ENCODE data around the gene FFAR4. TPM values are rescaled to one million over a fixed set of nuclear protein-coding genes. Genes with fewer than 3 reads are reported as not detected.

Gene FFAR4
- total RNA-seq, 1 donor from 2014 or later = not detected

DNA sequence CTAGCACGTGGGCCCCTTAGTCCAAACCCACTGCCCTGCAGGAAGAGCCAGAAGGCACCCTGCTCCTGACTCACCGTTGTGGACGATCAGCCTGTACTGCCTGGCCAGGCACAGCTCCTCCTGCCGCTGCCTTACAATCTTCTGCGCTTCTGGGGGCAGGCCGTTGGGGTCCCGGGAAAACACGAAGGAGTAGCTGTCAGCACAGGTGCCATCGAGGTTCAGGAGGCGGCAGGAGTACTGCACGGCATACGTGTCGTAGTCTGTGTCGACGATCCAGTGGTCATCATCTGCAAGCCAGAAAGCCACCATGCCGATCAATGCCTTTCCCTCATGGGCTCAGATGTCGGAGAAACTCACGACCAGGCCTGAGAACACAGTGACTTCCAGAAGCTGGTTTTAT, 27.3 kb downstream of the FFAR4 start:
- TF ChIP-seq, protein P1, sequence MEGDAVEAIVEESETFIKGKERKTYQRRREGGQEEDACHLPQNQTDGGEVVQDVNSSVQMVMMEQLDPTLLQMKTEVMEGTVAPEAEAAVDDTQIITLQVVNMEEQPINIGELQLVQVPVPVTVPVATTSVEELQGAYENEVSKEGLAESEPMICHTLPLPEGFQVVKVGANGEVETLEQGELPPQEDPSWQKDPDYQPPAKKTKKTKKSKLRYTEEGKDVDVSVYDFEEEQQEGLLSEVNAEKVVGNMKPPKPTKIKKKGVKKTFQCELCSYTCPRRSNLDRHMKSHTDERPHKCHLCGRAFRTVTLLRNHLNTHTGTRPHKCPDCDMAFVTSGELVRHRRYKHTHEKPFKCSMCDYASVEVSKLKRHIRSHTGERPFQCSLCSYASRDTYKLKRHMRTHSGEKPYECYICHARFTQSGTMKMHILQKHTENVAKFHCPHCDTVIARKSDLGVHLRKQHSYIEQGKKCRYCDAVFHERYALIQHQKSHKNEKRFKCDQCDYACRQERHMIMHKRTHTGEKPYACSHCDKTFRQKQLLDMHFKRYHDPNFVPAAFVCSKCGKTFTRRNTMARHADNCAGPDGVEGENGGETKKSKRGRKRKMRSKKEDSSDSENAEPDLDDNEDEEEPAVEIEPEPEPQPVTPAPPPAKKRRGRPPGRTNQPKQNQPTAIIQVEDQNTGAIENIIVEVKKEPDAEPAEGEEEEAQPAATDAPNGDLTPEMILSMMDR (IDR thresholded peaks at IDR 0.05; ENCODE audit: insufficient read depth, low read length, severe bottlenecking) = no peak
- Histone ChIP-seq H3K27me3 (ENCODE audit: control insufficient read depth, insufficient read depth, low read length) (peaks cover 1% of the 10 kb centered on the region), H3K36me3 (ENCODE audit: control insufficient read depth, insufficient read depth, low read length) (no peaks in the 10 kb centered on the region), H3K4me3 (ENCODE audit: low read depth, low read length) (no peak overlapping the region)
- FAIRE-seq (no peak), DNase-seq (ENCODE audit: low read depth) (no peak)

DNA sequence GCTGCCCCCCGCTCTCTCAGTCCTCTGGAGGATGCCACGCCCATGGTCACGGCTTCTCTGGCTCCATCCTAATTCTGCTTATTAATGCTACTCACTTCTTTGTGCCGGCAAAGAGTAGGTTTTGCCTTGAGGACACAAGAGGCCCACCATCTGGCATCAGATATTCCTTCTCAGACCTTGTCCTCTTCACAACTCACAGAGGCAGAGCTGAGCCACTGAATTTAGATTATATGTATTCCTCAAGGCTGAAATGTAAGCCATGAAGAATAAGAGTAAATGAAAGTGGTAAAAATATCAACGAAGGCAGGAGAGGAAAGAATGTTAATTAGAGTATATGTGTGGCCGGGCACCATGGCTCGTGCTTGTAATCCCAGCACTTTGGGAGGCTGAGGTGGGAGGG, 28.1 kb downstream of the FFAR4 start:
- Histone ChIP-seq H3K36me3 (ENCODE audit: control insufficient read depth, insufficient read depth, low read length) (no peaks in the 10 kb centered on the region), H3K4me3 (ENCODE audit: low read depth, low read length) (no peak overlapping the region), H3K27me3 (ENCODE audit: control insufficient read depth, insufficient read depth, low read length) (peaks cover 1% of the 10 kb centered on the region)
- no peak for FAIRE-seq
- TF ChIP-seq, protein P1 (IDR thresholded peaks at IDR 0.05; ENCODE audit: insufficient read depth, low read length, severe bottlenecking) = no peak
- no peak for DNase-seq (ENCODE audit: low read depth)

DNA sequence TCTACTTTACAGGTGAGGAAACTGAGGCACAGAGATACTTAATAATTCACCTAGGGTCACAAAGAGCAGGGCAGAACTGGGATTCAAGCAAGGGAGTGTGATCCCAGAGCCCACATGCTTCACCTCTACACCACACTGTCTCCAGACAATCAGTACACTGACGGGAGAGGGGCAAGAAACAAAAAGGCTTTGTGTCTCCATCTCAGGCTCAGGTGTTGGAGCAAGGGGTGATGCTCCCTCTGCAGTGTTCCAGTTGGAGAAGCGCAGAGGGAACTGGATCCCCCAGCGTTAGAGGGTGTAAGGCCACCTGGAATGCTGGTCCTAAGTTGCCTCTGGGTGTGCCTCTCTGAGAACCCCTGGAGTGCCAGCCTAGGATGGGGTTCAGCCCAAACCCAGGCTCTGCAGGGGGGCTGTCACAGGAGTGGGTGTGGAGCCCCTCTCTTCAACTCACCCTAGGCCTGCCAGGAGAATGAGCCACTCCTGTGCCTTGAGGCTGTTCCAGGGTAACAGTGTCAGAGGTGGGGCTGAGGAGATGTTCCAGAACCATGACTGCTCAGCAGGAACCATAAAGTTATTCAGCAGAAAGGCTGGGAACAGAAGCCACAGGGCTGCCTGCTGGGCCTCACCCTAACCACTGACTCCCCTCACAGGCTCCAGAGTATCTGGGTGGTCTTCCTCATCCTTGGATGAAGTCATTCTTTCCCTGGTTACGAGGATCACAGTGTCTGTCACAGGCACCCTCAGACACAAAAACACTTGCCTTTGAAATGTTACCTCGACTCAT, 29.1 kb downstream of the FFAR4 start:
- DNase-seq (ENCODE audit: low read depth) (no peak), FAIRE-seq (no peak)
- Histone ChIP-seq H3K27me3 (ENCODE audit: control insufficient read depth, insufficient read depth, low read length) (peaks cover 7% of the 10 kb centered on the region), H3K4me3 (ENCODE audit: low read depth, low read length) (no peak overlapping the region), H3K36me3 (ENCODE audit: control insufficient read depth, insufficient read depth, low read length) (no peaks in the 10 kb centered on the region)
- TF ChIP-seq, protein P1 (IDR thresholded peaks at IDR 0.05; ENCODE audit: insufficient read depth, low read length, severe bottlenecking) = no peak

DNA sequence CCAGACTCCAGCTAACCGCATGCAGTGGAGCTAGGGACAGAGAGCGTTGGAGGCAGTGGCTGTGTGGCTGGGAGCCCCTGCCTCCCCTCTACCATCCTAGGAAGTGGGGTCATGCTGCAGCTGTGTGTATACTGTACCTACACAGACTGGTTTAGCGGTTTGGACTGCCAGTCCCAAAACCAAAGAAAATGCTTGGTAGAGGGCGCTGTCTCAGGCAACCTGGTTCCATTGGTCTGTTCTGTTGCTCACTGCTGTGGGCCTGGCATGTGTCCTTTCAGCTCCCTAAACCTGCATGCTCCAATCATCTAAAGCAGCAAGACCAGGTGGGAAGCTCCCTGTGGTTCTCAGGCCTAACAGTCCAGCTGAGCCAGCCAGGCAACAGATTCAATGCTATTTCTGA, 30.1 kb downstream of the FFAR4 start:
- no peak for FAIRE-seq
- no peak for DNase-seq (ENCODE audit: low read depth)

DNA sequence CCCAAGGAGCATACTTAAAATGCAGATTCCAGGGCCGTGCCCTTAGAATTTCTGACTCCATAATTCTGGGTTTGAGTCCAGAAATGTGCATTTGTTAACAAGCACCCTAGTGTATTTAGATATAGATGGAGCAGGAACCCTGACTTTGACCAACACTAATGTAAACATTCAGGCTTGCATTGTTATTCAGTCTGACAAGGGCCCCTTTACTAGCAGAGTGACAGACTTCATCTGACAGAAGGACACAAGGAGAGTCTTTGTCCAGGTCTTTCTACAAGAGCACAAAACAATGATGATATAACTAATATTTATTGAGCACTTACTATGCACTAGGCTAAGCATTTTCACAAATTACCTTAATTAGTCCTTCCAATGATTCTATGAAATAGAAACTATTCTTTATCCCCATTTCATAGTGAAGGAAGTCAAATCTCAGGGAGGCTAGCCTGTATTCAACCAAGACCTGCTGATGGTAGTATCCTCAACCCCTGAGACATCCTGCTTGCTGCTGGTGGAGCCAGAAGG, 30.7 kb downstream of the FFAR4 start:
- Histone ChIP-seq H3K27me3 (ENCODE audit: control insufficient read depth, insufficient read depth, low read length) (peaks cover 11% of the 10 kb centered on the region), H3K36me3 (ENCODE audit: control insufficient read depth, insufficient read depth, low read length) (no peaks in the 10 kb centered on the region), H3K4me3 (ENCODE audit: low read depth, low read length) (no peak overlapping the region)
- FAIRE-seq = no peak
- no peak for DNase-seq (ENCODE audit: low read depth)
- TF ChIP-seq, protein P1 (IDR thresholded peaks at IDR 0.05; ENCODE audit: insufficient read depth, low read length, severe bottlenecking) = no peak

More for the DNA sequence above, 30.1 kb downstream of the FFAR4 start:
- peaks cover 8% of the 10 kb centered on the region for H3K27me3 ChIP-seq (ENCODE audit: control insufficient read depth, insufficient read depth, low read length)
- no peak overlapping the region for H3K4me3 ChIP-seq (ENCODE audit: low read depth, low read length)
- no peaks in the 10 kb centered on the region for H3K36me3 ChIP-seq (ENCODE audit: control insufficient read depth, insufficient read depth, low read length)
- TF ChIP-seq, protein P1 (IDR thresholded peaks at IDR 0.05; ENCODE audit: insufficient read depth, low read length, severe bottlenecking) = no peak

Measured in bronchial epithelial cell (primary cell).